ENCODE data around the gene AKT1S1. TPM values are rescaled to one million over a fixed set of nuclear protein-coding genes. Genes with fewer than 3 reads are reported as not detected.

AKT1S1 gene
- total and polyA plus RNA-seq, 2 of the 13 experiments (the other 11 are each of a cell fraction or from before 2014, with no cell fraction given) = 13.5 to 27.8 TPM

GRCh38 chr19:49869484-49870308, 7.5 kb downstream of the AKT1S1 start (continued):
- TF ChIP-seq ZBTB10 (CRISPR knock-in tag; IDR thresholded peaks at IDR 0.05; ENCODE audit: borderline replicate concordance) (no peak), ZNF3 (CRISPR knock-in tag; IDR thresholded peaks at IDR 0.05) (no peak), CEBPG (CRISPR knock-in tag; IDR thresholded peaks at IDR 0.05) (no peak), NR2F2 (IDR thresholded peaks at IDR 0.05; ENCODE audit: borderline replicate concordance, low read depth) (no peak), KAT7 (CRISPR knock-in tag; IDR thresholded peaks at IDR 0.05; ENCODE audit: borderline replicate concordance) (peak; percentile 76), FOXK1 (CRISPR knock-in tag; IDR thresholded peaks at IDR 0.05; ENCODE audit: borderline replicate concordance, low read depth) (0 out of 2 replicates have a peak, but pooled peaks have one; percentile 34), ZFP91 (CRISPR knock-in tag; IDR thresholded peaks at IDR 0.05; ENCODE audit: borderline replicate concordance) (no peak; the same call in 1 of the 2 replicates), ZNF768 (CRISPR knock-in tag; IDR thresholded peaks at IDR 0.05) (no peak), SMARCC2 (IDR thresholded peaks at IDR 0.05) (no peak), MXI1 (IDR thresholded peaks at IDR 0.05; ENCODE audit: borderline replicate concordance, low read depth, low read length) (peak; percentile 34; the same call in 1 of the 3 replicates), RFX5 (IDR thresholded peaks at IDR 0.05; ENCODE audit: low read depth, low read length) (peak; percentile 99), CENPBD1 (CRISPR knock-in tag; IDR thresholded peaks at IDR 0.05; ENCODE audit: borderline replicate concordance, low read depth) (no peak), ZNF180 (CRISPR knock-in tag; IDR thresholded peaks at IDR 0.05; ENCODE audit: borderline replicate concordance, low read depth) (0 out of 2 replicates have a peak, but pooled peaks have one; percentile 31), ZNF784 (CRISPR knock-in tag; IDR thresholded peaks at IDR 0.05; ENCODE audit: borderline replicate concordance) (0 out of 2 replicates have a peak, but pooled peaks have one; percentile 36), RELA (CRISPR knock-in tag; IDR thresholded peaks at IDR 0.05) (no peak), ZNF451 (CRISPR knock-in tag; IDR thresholded peaks at IDR 0.05) (peak; percentile 80; the same call in 1 of the 2 replicates), ZNF879 (CRISPR knock-in tag; IDR thresholded peaks at IDR 0.05) (no peak), SMAD9 (CRISPR knock-in tag; IDR thresholded peaks at IDR 0.05) (no peak), ARID2 (CRISPR knock-in tag; IDR thresholded peaks at IDR 0.05; ENCODE audit: borderline replicate concordance) (no peak), ZNF552 (CRISPR knock-in tag; IDR thresholded peaks at IDR 0.05; ENCODE audit: borderline replicate concordance) (no peak), ZNF256 (CRISPR knock-in tag; conservative IDR thresholded peaks at IDR 0.05) (no peak), ZNF597 (CRISPR knock-in tag; IDR thresholded peaks at IDR 0.05) (no peak)
